IMR-90 (cell line): ENCODE results near the gene TUBGCP3. TPM values are rescaled to one million over a fixed set of nuclear protein-coding genes. Genes with fewer than 3 reads are reported as not detected.

ENCODE experiments used
- ATAC-seq: fragments of 200-7000 bp; cut with Tn5 transposase; 2 replicates; pipeline ENCODE4 v1.9.1; 2020; ENCODE audit warnings: low read depth, mild to moderate bottlenecking, moderate library complexity
- BruUV-seq: library from RNA; stranded (reverse); fragments of 400-500 nt; replicated peaks from 2 replicates; lab custom pipeline; 2021; lab: Mats Ljungman, UMichigan
- CTCF ChIA-PET: fragments of 300-600 bp; formaldehyde crosslinking; extraction: SDS; loops from one replicate; lab custom pipeline; 2021; ENCODE audit warnings: antibody characterized with exemption; lab: Yijun Ruan, JAX
- POLR2A ChIA-PET: fragments of 300-600 bp; sonication (Branson Sonifier 250); formaldehyde crosslinking; loops from one replicate; lab custom pipeline; 2022; ENCODE audit warnings: antibody characterized with exemption; ENCODE audit not compliant: unreplicated experiment; lab: Charles Lee
- DNase-seq: peaks from one replicate; pipeline ENCODE4 v3.0.0; 2013
- H2AFZ ChIP-seq: replicated peaks from 2 replicates; pipeline ENCODE3; 2013; ENCODE audit warnings: low read length, mild to moderate bottlenecking; ENCODE audit not compliant: poor library complexity
- H2AK5ac ChIP-seq: 2 replicates; pipeline ENCODE4 v1.6.1; 2013; ENCODE audit warnings: low read depth, low read length, inconsistent platforms
- H2AK9ac ChIP-seq: replicated peaks from 2 replicates; pipeline ENCODE3; 2013; ENCODE audit warnings: mild to moderate bottlenecking, low read depth, low read length, moderate library complexity; ENCODE audit not compliant: poor library complexity
- H2BK120ac ChIP-seq: 2 replicates; pipeline ENCODE4 v1.6.1; 2013; ENCODE audit warnings: low read depth, low read length, inconsistent platforms
- H2BK15ac ChIP-seq: 3 replicates; pipeline ENCODE4 v1.6.1; 2013; ENCODE audit warnings: low read depth, low read length, inconsistent platforms
- H2BK20ac ChIP-seq: 2 replicates; pipeline ENCODE4 v1.6.1; 2013; ENCODE audit warnings: low read depth, mild to moderate bottlenecking, inconsistent platforms, low read length, moderate library complexity
- H2BK5ac ChIP-seq: 2 replicates; pipeline ENCODE4 v1.6.1; 2013; ENCODE audit warnings: mild to moderate bottlenecking, low read depth, low read length, inconsistent platforms; ENCODE audit not compliant: poor library complexity, severe bottlenecking
- H3K14ac ChIP-seq: replicated peaks from 2 replicates; pipeline ENCODE4 v1.6.1; 2013; ENCODE audit warnings: low read depth, low read length, inconsistent platforms
- H3K18ac ChIP-seq: 2 replicates; pipeline ENCODE4 v1.6.1; 2013; ENCODE audit warnings: low read depth, low read length, control low read depth
- H3K23ac ChIP-seq: 2 replicates; pipeline ENCODE4 v1.6.1; 2013; ENCODE audit warnings: low read depth, low read length, inconsistent platforms
- H3K27ac ChIP-seq: 2 replicates; pipeline ENCODE4 v1.5.1; 2013; ENCODE audit warnings: mild to moderate bottlenecking, control low read depth, low read length; ENCODE audit not compliant: insufficient read depth
- H3K27me3 ChIP-seq: 2 replicates; pipeline ENCODE4 v1.6.1; 2013; ENCODE audit warnings: low read length; ENCODE audit not compliant: control insufficient read depth, insufficient read depth
- H3K36me3 ChIP-seq: 2 replicates; pipeline ENCODE4 v1.6.1; 2013; ENCODE audit warnings: low read length, mixed read lengths; ENCODE audit not compliant: control insufficient read depth, insufficient read depth
- H3K4ac ChIP-seq: 2 replicates; pipeline ENCODE4 v1.6.1; 2013; ENCODE audit warnings: low read depth, low read length, inconsistent platforms
- H3K4me1 ChIP-seq: 2 replicates; pipeline ENCODE4 v1.6.1; 2013; ENCODE audit warnings: low read length, mixed read lengths; ENCODE audit not compliant: control insufficient read depth, insufficient read depth
- H3K4me2 ChIP-seq: 2 replicates; pipeline ENCODE4 v1.6.1; 2013; ENCODE audit warnings: low read depth, mild to moderate bottlenecking, control low read depth, low read length, moderate library complexity
- H3K4me3 ChIP-seq: 2 replicates; pipeline ENCODE4 v1.5.1; 2013; ENCODE audit warnings: low read depth, mild to moderate bottlenecking, control low read depth, low read length, moderate library complexity; ENCODE audit not compliant: insufficient read depth
- H3K56ac ChIP-seq: 2 replicates; pipeline ENCODE4 v1.6.1; 2013; ENCODE audit warnings: low read length, inconsistent platforms; ENCODE audit not compliant: insufficient read depth; ENCODE audit errors: extremely low read depth
- H3K79me1 ChIP-seq, 2 experiments: 2 replicates each; pipeline ENCODE4 v1.6.1; 2013; ENCODE audit warnings: low read length in 2 of 2, inconsistent platforms in 1 of 2, low read depth in 1 of 2
- H3K9ac ChIP-seq: 2 replicates; pipeline ENCODE4 v1.6.1; 2013; ENCODE audit warnings: low read depth, low read length, control low read depth
- H3K9me1 ChIP-seq: 2 replicates; pipeline ENCODE4 v1.6.1; 2013; ENCODE audit warnings: low read length, inconsistent platforms; ENCODE audit not compliant: insufficient read depth
- H3K9me3 ChIP-seq: 2 replicates; pipeline ENCODE4 v1.6.1; 2013; ENCODE audit warnings: low read length; ENCODE audit not compliant: control insufficient read depth, insufficient read depth
- H4K20me1 ChIP-seq: 2 replicates; pipeline ENCODE4 v1.6.1; 2013; ENCODE audit warnings: low read length, inconsistent platforms; ENCODE audit not compliant: insufficient read depth
- H4K5ac ChIP-seq: 2 replicates; pipeline ENCODE4 v1.6.1; 2013; ENCODE audit warnings: mild to moderate bottlenecking, low read depth, low read length, control low read depth
- H4K8ac ChIP-seq, 2 experiments: 2 replicates each; pipeline ENCODE4 v1.6.1; 2013; ENCODE audit warnings: low read depth in 2 of 2, low read length in 2 of 2, control low read depth in 1 of 2, inconsistent platforms in 1 of 2
- H4K91ac ChIP-seq: 2 replicates; pipeline ENCODE4 v1.6.1; 2013; ENCODE audit warnings: low read depth, low read length, inconsistent platforms; ENCODE audit not compliant: insufficient read depth
- BHLHE40 ChIP-seq: fragments of 150-350 bp; IDR thresholded peaks from 2 replicates; pipeline ENCODE4 v1.6.1; 2016; ENCODE audit warnings: mild to moderate bottlenecking, low read depth, low read length
- CEBPB ChIP-seq: IDR thresholded peaks from 2 replicates; pipeline ENCODE4 v1.6.1; 2012; ENCODE audit warnings: low read depth, low read length, improper control_type of control experiment
- CHD1 ChIP-seq: IDR thresholded peaks from 2 replicates; pipeline ENCODE4 v1.6.1; 2012; ENCODE audit warnings: low read depth, low read length, improper control_type of control experiment
- CTCF ChIP-seq: conservative IDR thresholded peaks from 2 replicates; pipeline ENCODE4 v1.5.1; 2012; ENCODE audit warnings: mild to moderate bottlenecking, low read depth, low read length, improper control_type of control experiment
- ELK1 ChIP-seq: fragments of 150-350 bp; IDR thresholded peaks from 2 replicates; pipeline ENCODE4 v1.6.1; 2016; ENCODE audit warnings: low read depth, mild to moderate bottlenecking, low read length, moderate library complexity, borderline replicate concordance
- FOS ChIP-seq: fragments of 150-350 bp; IDR thresholded peaks from 2 replicates; pipeline ENCODE4 v1.6.1; 2016; ENCODE audit warnings: low read depth, low read length
- MAFK ChIP-seq: IDR thresholded peaks from 2 replicates; pipeline ENCODE4 v1.6.1; 2012; ENCODE audit warnings: low read depth, low read length, improper control_type of control experiment
- MAZ ChIP-seq: IDR thresholded peaks from 2 replicates; pipeline ENCODE4 v1.6.1; 2012; ENCODE audit warnings: low read depth, mild to moderate bottlenecking, low read length, improper control_type of control experiment, moderate library complexity, borderline replicate concordance
- MXI1 ChIP-seq: IDR thresholded peaks from 2 replicates; pipeline ENCODE4 v1.6.1; 2012; ENCODE audit warnings: low read depth, mild to moderate bottlenecking, low read length, moderate library complexity, borderline replicate concordance
- NFE2L2 ChIP-seq: fragments of 150-350 bp; IDR thresholded peaks from 2 replicates; pipeline ENCODE4 v1.6.1; 2016; ENCODE audit warnings: low read depth, mild to moderate bottlenecking, low read length
- POLR2A ChIP-seq: IDR thresholded peaks from 2 replicates; pipeline ENCODE4 v1.6.1; 2012; ENCODE audit warnings: mild to moderate bottlenecking, low read depth, low read length
- RAD21 ChIP-seq: IDR thresholded peaks from 2 replicates; pipeline ENCODE4 v1.6.1; 2012; ENCODE audit warnings: low read length, improper control_type of control experiment
- RCOR1 ChIP-seq: IDR thresholded peaks from 2 replicates; pipeline ENCODE4 v1.6.1; 2012; ENCODE audit warnings: mild to moderate bottlenecking, low read length, improper control_type of control experiment; ENCODE audit not compliant: insufficient replicate concordance
- RFX5 ChIP-seq: IDR thresholded peaks from 2 replicates; pipeline ENCODE4 v1.8.0; 2012; ENCODE audit warnings: low read depth, mild to moderate bottlenecking, low read length, moderate library complexity
- SMC3 ChIP-seq: fragments of 150-350 bp; IDR thresholded peaks from 2 replicates; pipeline ENCODE4 v1.6.1; 2016; ENCODE audit warnings: low read depth, mild to moderate bottlenecking, antibody characterized with exemption, low read length, moderate library complexity
- USF2 ChIP-seq: fragments of 150-350 bp; IDR thresholded peaks from 2 replicates; pipeline ENCODE4 v1.6.1; 2017; ENCODE audit warnings: mild to moderate bottlenecking, antibody characterized with exemption, low read length, low read depth
- WGBS, 2 experiments: methylation state at CpG; one replicate each; pipeline versions ENCODE4 v1.1.5 to v1.1.7; 2013; ENCODE audit warnings: missing lambda C conversion rate in 2 of 2; ENCODE audit not compliant: insufficient read length in 1 of 2; ENCODE audit errors: extremely low coverage in 2 of 2; 5-methylcytosine and 5-hydroxymethylcytosine counted together
- dilution Hi-C: fragments of 300-500 bp; cut with HindIII; formaldehyde crosslinking; loops from one replicate; pipeline ENCODE4 v1.14.3; 2018; ENCODE audit warnings: low sequenced_read_pairs; ENCODE audit not compliant: unreplicated experiment
- in situ Hi-C: fragments of 300-500 bp; cut with MboI; formaldehyde crosslinking; loops from 3 replicates; pipeline ENCODE4 v1.14.3; 2019; ENCODE audit warnings: low sequenced_read_pairs, inconsistent platforms, mixed read lengths
- intact Hi-C: fragments of 100-400 bp; cut with micrococcal nuclease; formaldehyde crosslinking; loops from 2 replicates; pipeline ENCODE4 v1.10.0; 2022
- polyA plus RNA-seq, 3 experiments: library from polyadenylated mRNA; depleted of rRNA; stranded (reverse); fragments of >200 nt; gene quantifications; 2 replicates each; pipeline ENCODE4 v1.2.3, GENCODE V29; 2012; ENCODE audit warnings: low replicate concordance in 1 of 3
- total RNA-seq: library from RNA; depleted of rRNA; stranded (reverse); fragments of >200 nt; gene quantifications from 2 replicates; pipeline ENCODE4 v1.2.3, GENCODE V29; 2012

TUBGCP3 gene
- total and polyA plus RNA-seq, 2 of the 4 experiments (the other 2 are of a cell fraction), result 16.0 to 17.8 TPM

- in situ Hi-C loops, result no loop called here
- WGBS, 2 experiments, result 99% methylated on average over 11 of the region's 18 CpGs; no CpG with 5 or more reads in 1 of the 2 experiments
- no TSS peak for BruUV-seq
Observed at GRCh38 chr13:112579310-112579843, 8.6 kb downstream of the TUBGCP3 start.

More at GRCh38 chr13:112579310-112579843, 8.6 kb downstream of the TUBGCP3 start:
- H2AK9ac ChIP-seq, result no peak overlapping the region
- H2BK20ac ChIP-seq, result no peak overlapping the region
- H3K14ac ChIP-seq, result no peak overlapping the region
- H2BK120ac ChIP-seq, result no peak overlapping the region
- ChIA-PET CTCF (interaction anchor here (0.6 kb wide), 1 partner anchor 1036 kb away, joined by 3 read pairs; no protein-coding TSS in a partner anchor), POLR2A (no interaction called here)
- no peak overlapping the region for H3K4me2 ChIP-seq
- no peak overlapping the region for H2AK5ac ChIP-seq
- H3K36me3 ChIP-seq, result no peaks in the 10 kb centered on the region
- ATAC-seq (no peak), DNase-seq (no peak)
- H3K9me1 ChIP-seq, result peaks cover 8% of the 10 kb centered on the region; the same call in 1 of the 2 replicates
- H3K9ac ChIP-seq, result no peak overlapping the region
- H2AFZ ChIP-seq, result no peak overlapping the region
- H4K8ac ChIP-seq, result no peak overlapping the region
- peaks cover 32% of the 10 kb centered on the region for H4K20me1 ChIP-seq
- H3K27me3 ChIP-seq, result no peaks in the 10 kb centered on the region
- no peak overlapping the region for H4K91ac ChIP-seq
- TF ChIP-seq NFE2L2 (no peak), SMC3 (no peak), MAFK (no peak), ELK1 (no peak), MAZ (no peak), FOS (no peak), CEBPB (no peak), CTCF (no peak), MXI1 (no peak), BHLHE40 (no peak), CHD1 (no peak), RAD21 (no peak), USF2 (no peak), RCOR1 (no peak), POLR2A (no peak), RFX5 (no peak)
- intact Hi-C loops (no loop called here), dilution Hi-C loops (no loop called here)
- H3K18ac ChIP-seq, result no peak overlapping the region
- no peak overlapping the region for H4K5ac ChIP-seq
- H3K4me3 ChIP-seq, result no peak overlapping the region
- H3K56ac ChIP-seq, result no peak overlapping the region
- H3K9me3 ChIP-seq, result no peaks in the 10 kb centered on the region
- H3K4ac ChIP-seq, result no peak overlapping the region
- H3K27ac ChIP-seq, result no peak overlapping the region
- peaks cover 12% of the 10 kb centered on the region for H3K4me1 ChIP-seq
- H3K23ac ChIP-seq, result no peak overlapping the region
- H3K79me1 ChIP-seq, result peaks cover 28 to 65% of the 10 kb centered on the region in 2 experiments
- no peak overlapping the region for H2BK15ac ChIP-seq
- no peak overlapping the region for H2BK5ac ChIP-seq
